Measurements from ENCODE around the gene SDK1.

Gene SDK1

DNA sequence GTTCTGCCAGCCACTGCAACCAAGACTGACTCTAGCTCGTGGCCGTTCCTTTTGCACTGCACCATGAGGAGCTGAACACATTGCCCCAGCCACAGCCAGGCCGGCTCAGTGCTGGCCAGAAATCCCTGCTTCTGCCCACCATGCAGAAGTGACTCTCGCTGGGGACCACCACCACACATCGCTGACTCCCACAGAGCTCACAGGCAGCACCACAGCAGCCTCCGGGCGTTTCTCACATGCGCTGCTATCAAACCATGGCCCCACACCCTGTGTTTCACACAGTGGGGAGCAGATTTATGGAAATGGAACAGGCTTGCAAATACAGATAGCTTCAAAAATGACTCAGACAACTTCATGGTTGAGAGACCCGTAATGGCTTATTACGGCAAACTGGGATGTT lies 15.4 kb upstream of the SDK1 start:
- no peak for DNase-seq

DNA sequence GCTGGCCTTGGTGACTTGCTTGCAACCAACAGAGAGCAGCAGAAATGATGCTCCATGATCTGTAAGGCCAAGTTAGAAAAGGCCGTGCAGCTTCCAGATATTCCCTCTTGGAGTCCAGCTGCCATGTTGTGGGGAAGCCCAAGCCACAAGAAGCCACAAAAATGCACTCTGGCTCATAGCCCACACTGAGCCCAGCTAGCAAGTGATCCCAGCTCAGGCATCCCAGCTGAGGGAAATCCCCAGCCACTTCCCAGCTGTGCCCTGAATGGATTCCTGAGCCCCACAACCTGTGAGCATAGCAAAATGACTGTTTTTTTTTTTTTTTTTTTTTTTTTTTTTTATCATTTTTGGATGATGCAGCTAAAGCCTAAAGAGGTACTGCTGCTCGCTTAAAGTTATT lies 11.1 kb upstream of the SDK1 start:
- DNase-seq, result no peak

DNA sequence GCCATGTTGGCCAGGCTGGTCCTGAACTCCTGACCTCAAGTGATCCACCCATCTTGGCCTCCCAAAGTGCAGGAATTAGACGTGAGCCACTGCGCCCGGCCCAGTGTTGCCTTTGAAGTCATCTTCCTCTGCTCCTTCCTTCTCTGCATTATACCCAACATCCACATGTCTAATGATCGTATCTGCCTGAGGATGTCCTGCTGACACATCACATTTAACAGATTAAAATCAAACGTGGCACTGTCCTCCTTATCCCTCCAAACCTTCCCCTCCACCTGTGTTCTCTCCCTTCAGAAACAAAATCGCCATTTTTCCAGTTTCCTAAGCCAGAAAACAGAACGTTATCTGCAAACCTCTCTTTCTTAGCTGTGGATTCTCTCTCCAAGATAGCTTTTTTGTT lies 8.4 kb upstream of the SDK1 start:
- DNase-seq, result no peak

DNA sequence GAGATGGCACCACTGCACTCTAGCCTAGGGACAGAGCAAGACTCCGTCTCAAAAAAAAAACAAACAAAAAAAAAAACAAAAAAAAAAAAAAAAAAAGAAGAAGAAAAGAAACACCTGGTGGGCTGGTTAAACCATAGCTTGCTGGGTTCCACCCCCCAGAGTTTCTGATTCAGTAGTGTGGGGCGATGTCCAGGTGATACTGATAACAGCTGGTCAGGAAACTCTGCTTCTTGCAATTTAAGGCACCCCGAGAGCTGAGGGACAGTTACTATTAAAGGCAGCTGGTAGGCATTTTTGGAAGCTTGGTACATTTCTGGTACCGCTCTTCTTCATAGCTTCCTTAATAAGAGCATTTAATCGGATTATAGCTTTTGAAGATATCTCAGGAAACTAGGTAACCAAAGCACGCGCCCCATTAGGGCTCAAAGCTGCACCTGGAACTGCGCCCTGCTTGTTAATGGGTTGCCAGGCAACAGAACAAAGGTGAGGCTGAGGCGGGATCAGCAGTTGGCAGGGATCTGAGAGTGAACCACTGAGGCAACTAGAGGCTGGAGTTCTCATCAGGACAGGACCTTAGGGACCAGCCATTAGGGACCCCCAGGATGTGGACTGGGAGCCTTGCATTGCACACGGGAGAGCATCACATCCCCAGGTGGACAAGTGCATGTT lies 6.5 kb upstream of the SDK1 start:
- peak; percentile 86 for DNase-seq

DNA sequence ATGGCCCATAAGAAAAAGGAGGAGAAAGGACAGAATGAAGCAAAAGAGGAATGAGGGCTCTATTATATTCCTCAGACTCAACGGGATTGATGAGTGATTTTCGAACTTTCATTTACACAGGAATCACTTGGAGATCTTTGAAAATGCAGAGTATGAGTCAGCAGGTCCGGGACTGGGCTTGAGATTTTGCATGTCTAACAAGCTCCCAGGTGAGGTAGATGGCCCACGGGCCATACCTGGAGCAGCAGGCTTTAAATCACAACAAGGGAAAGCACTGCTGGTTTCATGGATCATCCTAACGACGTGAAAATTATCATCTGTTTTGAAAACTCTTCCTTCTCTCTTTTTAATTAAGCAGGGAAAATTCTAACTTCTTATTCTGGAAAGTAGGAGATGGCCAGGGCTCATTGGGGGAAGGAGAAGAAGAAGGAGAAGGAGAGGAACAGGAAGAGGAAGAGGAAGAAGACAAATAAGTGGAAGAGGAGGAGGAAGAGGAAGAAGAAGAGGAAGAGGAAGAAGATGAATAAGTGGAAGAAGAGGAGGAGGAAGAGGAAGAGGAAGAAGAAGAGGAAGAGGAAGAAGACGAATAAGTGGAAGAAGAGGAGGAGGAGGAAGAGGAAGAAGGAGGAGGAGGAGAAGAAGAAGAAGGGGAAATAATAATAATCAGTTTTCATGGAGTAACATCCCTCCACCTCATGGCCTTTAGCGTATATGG lies 3.8 kb upstream of the SDK1 start:
- DNase-seq, result no peak

DNA sequence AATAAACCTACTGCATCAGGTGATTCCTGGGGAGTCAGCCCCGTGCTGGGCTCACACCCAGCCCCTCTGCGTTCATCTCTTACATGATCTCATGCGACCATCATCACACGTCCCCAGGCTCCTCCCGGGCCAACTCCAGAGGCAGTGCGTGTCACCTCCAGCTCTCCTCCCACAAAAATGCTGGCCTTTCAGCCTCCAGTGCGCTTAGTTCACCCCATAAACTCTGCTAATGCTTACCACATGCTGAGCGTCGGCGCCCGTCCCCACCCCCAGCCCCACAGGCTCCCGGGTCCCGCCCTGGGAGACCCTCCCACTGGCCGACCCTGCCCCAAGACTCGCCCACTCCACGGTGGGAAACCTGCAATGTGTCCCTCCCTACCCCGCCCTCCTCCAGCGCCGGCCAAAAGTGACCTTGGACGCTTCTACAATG lies 816 bp upstream of the SDK1 start:
- DNase-seq, result no peak

DNA sequence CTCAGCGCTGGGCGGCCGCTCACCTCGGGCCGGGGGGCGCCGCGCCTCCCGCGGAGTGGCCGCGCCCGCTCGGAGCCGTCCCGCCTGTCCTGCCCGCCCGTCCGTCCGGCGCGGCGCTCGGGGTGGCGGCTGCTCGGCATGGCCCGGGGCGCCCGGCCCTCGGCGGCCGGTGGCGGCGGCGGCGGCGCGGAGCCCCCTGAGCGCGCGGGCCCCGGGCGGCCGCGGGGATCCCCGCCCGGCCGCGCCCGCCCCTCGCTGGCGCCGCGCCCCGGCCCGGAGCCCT lies 338 bp downstream of the SDK1 start:
- no peak for DNase-seq

DNA sequence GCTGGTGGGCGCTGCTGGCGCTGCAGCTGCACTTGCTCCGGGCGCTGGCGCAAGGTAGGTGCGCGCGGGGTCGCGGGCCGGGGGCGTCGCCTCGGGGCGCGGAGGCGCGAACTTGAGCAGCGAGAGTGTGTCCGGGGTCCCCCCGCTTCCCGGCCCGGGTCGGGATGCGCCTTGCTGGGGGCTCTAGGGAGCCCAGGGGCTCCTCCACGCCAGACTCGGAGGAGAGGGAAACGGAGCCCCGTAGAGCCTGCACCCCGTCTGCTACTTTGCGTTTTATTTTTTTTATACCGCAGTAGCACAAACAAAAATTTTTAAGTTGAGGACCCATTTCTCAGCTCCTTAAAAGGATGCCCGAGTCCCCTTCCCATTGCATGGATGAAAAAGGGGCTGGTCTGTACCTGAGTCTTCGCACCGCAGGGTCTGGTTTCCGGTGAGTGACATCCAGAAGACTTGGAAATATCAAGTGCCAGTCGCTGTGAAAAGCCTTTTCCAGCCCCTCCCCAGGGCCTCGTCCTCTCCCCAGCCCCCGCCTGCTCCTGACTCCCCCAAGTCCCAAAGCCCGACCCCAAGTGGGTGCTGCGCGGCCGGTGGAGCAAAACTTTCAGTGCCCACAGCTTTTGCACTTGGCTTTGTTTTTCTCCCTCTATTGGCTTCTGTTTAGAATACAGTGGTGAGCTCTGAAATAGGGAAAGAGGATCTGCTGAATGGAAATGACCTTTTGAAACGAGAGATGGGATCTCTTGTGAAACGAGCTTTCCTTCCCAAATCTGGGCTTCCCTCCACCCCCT lies 973 bp downstream of the SDK1 start:
- peak; percentile 53 for DNase-seq

DNA sequence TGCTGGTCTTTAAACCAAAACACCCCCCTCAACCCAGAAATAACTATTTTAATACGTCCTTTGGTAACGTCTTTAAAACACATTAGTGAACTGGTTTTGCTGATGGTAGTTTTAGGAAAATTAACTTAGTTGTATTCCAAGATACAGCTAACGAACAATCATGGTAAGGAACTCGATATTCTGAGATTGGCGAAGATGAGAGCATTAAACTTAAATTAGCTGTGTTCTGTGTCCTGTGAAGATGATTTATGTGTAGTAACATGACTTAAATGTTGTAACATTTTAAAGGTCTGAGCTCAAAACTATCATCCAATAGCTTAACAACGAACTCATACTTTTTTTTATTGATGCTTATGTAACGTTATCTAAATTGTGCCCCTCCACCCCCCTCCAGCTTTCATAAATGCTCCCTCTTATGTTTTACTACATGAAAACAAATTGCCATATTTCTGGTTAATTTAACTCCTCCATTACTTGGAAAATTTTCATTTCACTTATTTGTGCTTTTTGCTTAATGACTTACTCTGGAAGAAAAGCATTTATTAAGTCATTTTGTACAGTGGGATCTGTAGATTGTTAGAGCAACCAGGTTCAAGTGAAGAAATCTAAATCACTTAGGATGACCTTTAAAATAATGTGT lies 1.7 kb downstream of the SDK1 start:
- no peak for DNase-seq

DNA sequence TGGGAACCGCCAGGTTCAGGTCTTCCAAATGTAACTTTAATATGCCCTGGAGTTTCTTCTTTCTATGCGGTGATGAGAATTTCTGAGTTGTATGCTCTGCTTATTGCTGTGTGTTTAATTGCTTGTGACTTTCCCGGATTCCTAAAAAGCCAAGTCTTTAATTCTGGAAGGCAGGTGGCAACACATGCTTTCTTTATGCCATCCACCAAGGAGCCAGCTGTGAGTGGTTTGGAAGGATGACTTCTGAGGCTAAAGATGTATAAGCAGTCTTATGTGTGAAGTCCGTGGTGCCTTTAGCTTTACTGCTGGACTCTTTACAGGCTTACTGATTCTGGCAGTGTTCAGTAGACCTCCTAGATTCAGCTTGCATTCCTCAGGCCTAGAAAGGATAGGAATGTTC lies 3.1 kb downstream of the SDK1 start:
- no peak for DNase-seq

DNA sequence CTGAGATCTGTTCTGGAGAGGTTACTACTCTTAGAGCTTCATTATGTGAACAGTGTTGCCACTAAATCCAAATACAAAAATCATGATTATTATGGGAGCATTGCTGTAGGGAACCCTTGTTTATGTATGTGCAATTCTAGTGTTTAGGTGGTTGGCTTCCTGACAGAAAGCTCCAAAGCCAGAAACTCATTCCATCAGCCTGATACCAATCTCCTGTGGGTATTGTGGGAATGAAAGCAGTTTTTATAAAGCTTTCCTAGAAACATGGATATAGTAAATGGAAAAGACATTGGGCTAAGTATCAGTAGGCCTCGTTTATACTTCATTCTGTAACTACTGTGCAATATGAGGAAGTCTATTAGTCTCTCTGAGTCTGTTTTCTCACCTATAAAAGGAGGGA lies 6.4 kb downstream of the SDK1 start:
- no peak for DNase-seq

DNA sequence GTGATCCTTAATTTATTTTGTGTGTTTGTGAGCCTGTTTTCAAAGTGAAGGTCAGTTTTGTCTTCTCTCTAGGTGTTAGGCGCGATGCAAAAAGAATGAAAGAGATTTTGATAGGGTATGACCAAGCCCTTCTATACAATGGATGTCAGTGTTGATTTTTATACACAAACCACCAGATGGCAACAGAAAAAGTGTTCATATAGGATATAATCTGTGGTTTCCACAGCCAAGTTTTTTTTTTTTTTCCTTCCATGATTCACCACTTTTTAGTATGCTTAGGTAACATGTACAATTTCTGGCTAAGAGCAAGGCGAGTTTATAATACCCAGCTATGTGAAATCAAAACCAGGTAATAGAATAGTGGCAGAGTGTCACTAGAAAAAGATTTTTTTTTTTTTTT lies 8.1 kb downstream of the SDK1 start:
- no peak for DNase-seq

DNA sequence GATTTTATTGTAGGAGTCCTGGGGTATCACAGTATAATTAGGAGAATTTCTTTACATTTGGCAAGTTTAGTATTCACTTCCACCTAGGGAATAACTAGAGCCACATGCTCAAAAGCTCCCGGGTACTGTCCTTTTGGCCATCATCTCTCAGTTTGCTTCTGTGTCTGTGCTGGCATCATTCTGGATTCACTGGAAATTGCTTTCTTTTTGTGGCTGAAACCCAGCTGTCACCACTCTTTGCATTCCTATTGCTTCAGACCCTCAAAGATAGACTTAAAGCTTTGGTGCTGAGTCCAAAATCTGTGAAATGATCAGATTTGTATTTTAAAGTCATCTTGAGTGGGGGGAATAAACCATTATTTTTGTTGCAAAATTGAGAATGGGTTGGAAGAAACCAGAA lies 8.9 kb downstream of the SDK1 start:
- DNase-seq, result no peak

DNA sequence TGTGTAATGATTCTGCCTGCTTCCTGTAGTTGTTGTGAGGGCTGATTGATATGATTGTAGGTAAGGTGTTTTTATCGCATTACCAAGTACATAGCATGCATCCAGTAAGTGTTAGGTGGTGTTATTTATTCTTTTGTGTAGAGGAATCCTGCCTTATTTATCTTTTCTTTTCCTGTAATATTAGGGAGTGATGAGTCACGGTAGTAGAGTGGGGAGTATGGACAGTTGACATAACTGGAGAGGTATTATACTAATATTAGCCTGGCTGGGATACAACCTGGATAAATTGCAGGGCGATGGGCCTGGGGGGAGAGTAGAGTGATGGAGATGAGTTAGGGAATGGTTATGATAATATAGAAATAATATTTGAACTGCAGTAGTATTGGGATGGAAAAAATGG lies 9.8 kb downstream of the SDK1 start:
- no peak for DNase-seq

DNA sequence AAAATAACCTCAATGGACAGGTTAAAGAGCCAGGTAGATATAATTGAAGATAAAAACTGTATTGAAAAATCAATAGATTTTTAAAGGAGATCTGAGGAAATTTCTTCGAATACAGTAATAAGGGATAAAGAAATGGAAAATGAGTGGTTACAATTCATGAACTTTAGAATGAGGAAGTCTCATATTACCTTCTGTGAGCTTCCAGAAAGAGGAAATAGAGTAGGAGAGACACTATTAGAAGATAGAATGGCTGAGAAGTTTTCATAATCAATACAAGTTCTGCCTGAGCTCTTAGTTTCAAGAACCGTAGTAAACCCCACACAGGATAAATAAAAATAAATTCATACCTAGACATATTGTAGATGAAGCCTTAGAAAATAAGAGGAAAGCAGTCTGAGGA lies 11.5 kb downstream of the SDK1 start:
- no peak for DNase-seq

DNA sequence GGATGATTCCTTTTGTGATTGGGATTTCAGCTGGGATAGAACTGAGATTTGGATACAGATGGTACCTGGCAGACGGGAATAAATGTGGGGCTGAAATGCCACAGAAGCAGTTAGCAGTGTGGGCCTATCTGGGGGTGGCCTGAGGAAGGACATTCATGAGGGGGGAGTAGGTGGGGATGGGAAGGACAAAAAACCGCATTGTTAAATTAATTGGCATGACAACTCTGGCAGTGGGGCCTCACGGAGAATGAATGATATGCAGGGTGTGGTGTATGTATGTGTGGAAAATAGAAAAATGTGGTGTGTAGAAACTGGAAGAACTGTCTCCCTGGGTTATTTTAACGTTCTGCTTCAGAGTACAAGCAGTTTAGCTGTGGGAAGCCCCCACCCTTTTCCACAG lies 17.8 kb downstream of the SDK1 start:
- DNase-seq, result no peak

DNA sequence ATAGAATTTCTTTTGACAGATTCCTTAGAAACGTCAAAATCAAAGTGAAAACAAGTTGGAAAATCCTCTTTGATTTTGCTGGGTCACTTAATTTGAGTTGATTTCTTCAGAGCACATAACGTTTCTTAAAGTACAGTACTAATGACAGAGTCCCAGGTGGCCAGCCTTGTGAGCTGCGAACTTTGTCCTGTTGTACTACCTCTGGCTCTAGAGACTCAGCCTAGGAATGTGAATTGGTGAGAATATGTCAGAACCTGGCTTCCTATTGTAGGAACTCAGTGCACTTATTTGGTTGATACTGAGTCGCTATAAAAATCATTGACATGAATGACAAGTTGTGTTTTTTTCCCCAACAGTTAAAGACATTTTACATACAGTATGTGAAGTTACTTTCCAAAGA lies 20.2 kb downstream of the SDK1 start:
- no peak for DNase-seq

DNA sequence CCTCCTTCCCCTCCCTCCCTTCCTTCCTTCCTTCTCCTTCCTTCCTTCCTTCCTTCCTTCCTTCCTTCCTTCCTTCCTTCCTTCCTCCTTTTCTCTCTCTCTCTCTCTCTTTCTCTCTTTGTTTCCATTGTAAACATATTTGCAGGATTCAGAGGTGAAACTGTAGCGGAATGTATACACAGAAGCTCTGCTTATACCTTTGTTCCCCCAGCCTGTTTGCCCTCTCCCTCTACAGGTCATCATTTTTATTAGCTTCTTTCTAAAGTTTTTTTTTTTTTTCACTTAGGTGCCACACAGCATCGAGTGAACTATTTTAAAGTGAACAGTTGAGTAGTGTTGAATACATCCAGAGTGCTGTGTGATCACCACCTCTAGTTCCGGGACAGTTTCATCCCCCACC lies 20.7 kb downstream of the SDK1 start:
- DNase-seq, result no peak

DNA sequence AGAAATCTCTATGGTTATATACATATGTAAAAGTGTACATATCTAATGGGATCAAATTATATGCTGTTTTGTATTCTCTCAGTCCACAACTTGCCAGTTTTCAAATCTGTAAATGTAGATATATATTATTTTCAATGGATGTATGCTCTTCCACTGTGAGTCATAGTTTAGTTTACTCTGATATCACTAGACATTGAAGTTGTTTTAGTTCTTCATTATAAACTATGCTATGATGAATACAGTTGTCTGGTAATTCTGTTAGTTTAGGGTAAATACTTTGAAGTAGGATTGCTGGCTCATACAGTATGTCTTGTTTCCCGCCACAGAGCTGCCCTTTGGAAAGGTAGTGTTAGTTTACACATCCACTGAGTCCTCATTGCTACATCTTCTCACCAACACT lies 25.2 kb downstream of the SDK1 start:
- DNase-seq, result no peak

DNA sequence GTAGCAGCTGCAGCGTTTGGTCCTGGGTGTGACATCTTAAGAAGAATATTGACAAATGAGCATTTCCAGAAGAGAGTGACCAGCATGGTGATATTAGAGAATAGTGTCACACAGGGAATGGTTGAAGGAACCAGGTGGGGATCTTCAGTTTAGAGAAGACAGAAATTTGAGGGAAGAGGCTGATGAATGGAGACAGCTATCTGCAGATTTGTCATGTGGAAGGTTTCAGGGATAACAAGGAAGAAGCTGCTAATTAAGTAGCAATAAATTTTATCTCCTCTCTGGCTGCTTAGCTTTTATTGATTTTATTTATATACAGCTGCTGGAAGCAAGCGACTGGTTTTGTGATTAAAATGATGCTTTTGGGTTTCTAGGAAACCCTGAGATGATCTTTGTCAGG lies 26.0 kb downstream of the SDK1 start:
- no peak for DNase-seq

DNA sequence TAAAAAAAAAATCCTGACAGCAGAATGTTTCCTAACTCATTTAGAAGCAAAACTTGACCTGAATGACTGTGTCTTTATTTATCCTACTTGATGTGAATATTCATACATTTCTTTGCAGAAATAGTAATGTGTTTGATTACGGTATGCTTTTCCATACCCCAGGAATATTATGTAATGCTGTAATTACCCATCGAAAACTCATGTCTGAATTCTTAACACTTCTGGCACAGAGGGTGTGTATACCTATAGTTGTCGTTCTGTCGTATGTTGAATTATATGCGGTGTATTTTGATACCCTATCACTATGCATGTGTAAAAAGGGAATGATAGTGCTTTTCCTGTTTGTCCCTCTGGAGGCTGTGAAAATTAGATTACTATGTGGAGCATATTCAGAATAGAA lies 26.6 kb downstream of the SDK1 start:
- no peak for DNase-seq

DNA sequence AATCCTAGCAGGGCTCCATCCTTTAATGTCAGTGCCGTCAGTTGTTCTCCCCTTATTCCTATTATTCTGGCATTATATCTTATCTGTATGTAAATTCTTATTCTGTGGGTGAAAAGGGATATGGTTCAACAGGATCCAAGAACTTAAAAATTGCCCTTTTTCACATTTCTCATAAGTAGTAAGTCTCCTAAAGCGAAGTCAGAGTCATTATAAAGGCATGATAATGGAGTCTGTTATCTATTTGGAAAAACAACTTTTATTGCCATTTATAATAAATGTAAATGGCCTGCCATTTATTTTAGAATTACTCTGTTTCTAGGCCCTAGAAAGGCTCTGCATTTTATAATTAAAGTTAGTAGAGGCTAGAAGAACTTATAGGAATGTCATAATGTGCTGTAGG lies 31.3 kb downstream of the SDK1 start:
- no peak for DNase-seq

DNA sequence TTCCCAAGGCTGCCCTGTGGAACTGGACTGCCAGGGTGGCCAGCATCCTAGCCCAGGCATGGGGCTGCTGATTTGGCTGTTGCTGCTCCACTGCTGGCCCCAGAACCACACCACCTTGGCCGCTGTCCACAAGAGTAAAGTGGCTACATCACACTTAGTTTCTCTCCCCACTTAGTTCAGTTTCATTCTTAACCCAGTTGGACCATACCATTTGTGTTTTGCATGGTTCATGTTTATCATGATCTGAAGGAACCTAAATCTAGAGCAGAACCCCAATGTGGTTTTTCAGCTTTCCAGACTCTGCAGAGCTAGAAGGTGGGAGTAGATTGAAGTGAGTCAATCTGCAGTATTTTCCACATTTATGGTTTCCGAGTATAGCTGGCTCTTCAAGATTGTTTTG lies 32.8 kb downstream of the SDK1 start:
- DNase-seq, result no peak

DNA sequence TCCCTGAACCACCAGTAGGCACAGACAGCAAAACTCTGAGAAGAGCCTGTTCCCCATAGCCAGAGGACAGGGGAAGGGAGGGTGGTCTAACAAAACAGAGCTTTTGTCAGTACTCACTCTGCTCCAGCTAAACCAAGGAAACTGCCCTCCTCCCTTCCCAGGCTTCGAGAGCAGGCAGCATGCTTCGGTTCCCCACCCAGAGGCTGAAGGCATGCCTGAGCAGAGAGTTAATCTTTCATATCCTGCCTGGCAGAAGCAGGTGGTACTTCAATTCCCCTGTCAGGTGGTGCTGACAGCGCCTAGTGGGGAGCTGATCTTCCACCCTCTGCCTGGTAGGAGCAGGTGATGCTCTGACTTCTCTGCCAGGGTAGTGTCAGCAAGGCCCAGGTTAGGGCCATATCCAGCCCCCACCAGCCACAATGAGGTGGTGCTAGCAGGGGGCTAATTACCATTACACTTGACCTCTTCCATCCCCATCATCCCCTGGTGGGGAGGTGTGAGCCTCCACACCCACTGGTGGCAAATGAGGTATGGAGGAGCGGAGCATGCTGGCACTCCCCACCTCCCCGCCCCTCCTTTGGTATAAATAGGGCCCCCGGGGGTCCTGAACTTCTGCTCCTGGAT lies 35.1 kb downstream of the SDK1 start:
- peak; percentile 19 for DNase-seq
